Thoracic aorta (tissue), 2 donors: Measurements from ENCODE around the gene MPPED1. TPM values are rescaled to one million over a fixed set of nuclear protein-coding genes. Genes with fewer than 3 reads are reported as not detected.

Experiments used
- ATAC-seq: fragments of 150-250 bp; one replicate; pipeline ENCODE4 v1.8.0; 2017; ENCODE audit warnings: low read depth; ENCODE audit not compliant: insufficient number of reproducible peaks, low FRiP score
- DNase-seq: peaks from one replicate; pipeline ENCODE4 v3.0.0-alpha.2; 2020; ENCODE audit warnings: low spot score
- H3K27ac ChIP-seq, 2 donors: fragments of 200-600 bp; sonication (generic); 1 replicate in 1 of 2; 2 replicates in 1 of 2; pipeline ENCODE4 v1.5.1; 2016; ENCODE audit warnings: mild to moderate bottlenecking in 2 of 2, moderate library complexity in 2 of 2
- H3K27me3 ChIP-seq: fragments of 200-600 bp; sonication (generic); replicated peaks from 2 replicates; pipeline ENCODE4 v1.6.0; 2016; ENCODE audit warnings: mild to moderate bottlenecking; ENCODE audit not compliant: insufficient read depth
- H3K36me3 ChIP-seq: fragments of 200-600 bp; sonication (generic); one replicate; pipeline ENCODE4 v1.5.1; 2016
- H3K4me1 ChIP-seq, 2 donors: fragments of 200-600 bp; sonication (generic); 1 replicate in 1 of 2; 2 replicates in 1 of 2; pipeline versions ENCODE4 v1.5.1 to v1.6.0; 2016; ENCODE audit warnings: low read depth in 2 of 2, mild to moderate bottlenecking in 1 of 2; ENCODE audit not compliant: control insufficient read depth in 1 of 2
- H3K4me3 ChIP-seq: fragments of 200-600 bp; sonication (generic); 2 replicates; pipeline ENCODE4 v1.5.1; 2016; ENCODE audit warnings: mild to moderate bottlenecking
- H3K9me3 ChIP-seq: fragments of 200-600 bp; sonication (generic); 2 replicates; pipeline ENCODE4 v1.5.1; 2016
- CTCF ChIP-seq: fragments of 200-600 bp; sonication (generic); IDR thresholded peaks from one replicate; pipeline ENCODE4 v1.5.1; 2019; ENCODE audit warnings: antibody characterized with exemption
- total RNA-seq, 2 donors: library from RNA; depleted of rRNA; stranded (reverse); fragments of >200 nt; gene quantifications; one replicate each; pipeline versions ENCODE4 v1.1.0 to v1.2.3, GENCODE V29; 2016

MPPED1 gene
- total RNA-seq, 2 donors from 2014 or later, result not detected

GRCh38 chr22:43406186-43406790 is 5.5 kb upstream of the MPPED1 start:
- TF ChIP-seq CTCF, result no peak
- Histone ChIP-seq H3K4me1 (no peaks in the 10 kb centered on the region), H3K27ac (no peak overlapping the region), H3K36me3 (no peaks in the 10 kb centered on the region), H3K4me3 (no peak overlapping the region), H3K9me3 (no peaks in the 10 kb centered on the region), H3K27me3 (no peaks in the 10 kb centered on the region)
- ATAC-seq (no peak), DNase-seq (no peak)

GRCh38 chr22:43407591-43407990 is 4.2 kb upstream of the MPPED1 start:
- no peaks in the 10 kb centered on the region for H3K9me3 ChIP-seq
- no peaks in the 10 kb centered on the region for H3K4me1 ChIP-seq
- TF ChIP-seq CTCF, result no peak
- no peak for ATAC-seq
- no peaks in the 10 kb centered on the region for H3K36me3 ChIP-seq
- H3K4me3 ChIP-seq, result no peak overlapping the region
- no peak overlapping the region for H3K27ac ChIP-seq
- DNase-seq, result no peak
- H3K27me3 ChIP-seq, result no peaks in the 10 kb centered on the region

- ATAC-seq (no peak), DNase-seq (no peak)
- Histone ChIP-seq H3K4me3 (no peak overlapping the region), H3K27ac (no peak overlapping the region), H3K4me1 (no peaks in the 10 kb centered on the region), H3K27me3 (no peaks in the 10 kb centered on the region), H3K9me3 (no peaks in the 10 kb centered on the region), H3K36me3 (no peaks in the 10 kb centered on the region)
- TF ChIP-seq CTCF, result no peak
These were observed 3.8 kb upstream of the MPPED1 start for GRCh38 chr22:43408009-43408408.

- no peaks in the 10 kb centered on the region for H3K4me1 ChIP-seq
These were observed 2.8 kb upstream of the MPPED1 start for GRCh38 chr22:43409046-43409445.

GRCh38 chr22:43409800-43410199 is 2.0 kb upstream of the MPPED1 start:
- H3K9me3 ChIP-seq, result no peaks in the 10 kb centered on the region
- no peaks in the 10 kb centered on the region for H3K27me3 ChIP-seq
- DNase-seq (no peak), ATAC-seq (no peak)
- no peaks in the 10 kb centered on the region for H3K36me3 ChIP-seq
- TF ChIP-seq CTCF, result no peak
- H3K4me1 ChIP-seq, result no peaks in the 10 kb centered on the region
- no peak overlapping the region for H3K4me3 ChIP-seq
- H3K27ac ChIP-seq, result no peak overlapping the region

More at GRCh38 chr22:43409046-43409445, 2.8 kb upstream of the MPPED1 start:
- H3K27ac ChIP-seq, result no peak overlapping the region
- ATAC-seq (no peak), DNase-seq (no peak)
- H3K27me3 ChIP-seq, result no peaks in the 10 kb centered on the region
- H3K9me3 ChIP-seq, result no peaks in the 10 kb centered on the region
- TF ChIP-seq CTCF, result no peak
- no peak overlapping the region for H3K4me3 ChIP-seq
- H3K36me3 ChIP-seq, result no peaks in the 10 kb centered on the region
